ENCODE results near the gene TFRC. TPM values are rescaled to one million over a fixed set of nuclear protein-coding genes. Genes with fewer than 3 reads are reported as not detected.
A peak's percentile ranks its signal among the peaks of the same experiment; 100 is the strongest.

Gene TFRC
- total and polyA plus RNA-seq, 7 donors = 36.2 to 208 (median 64.9) TPM

DNA sequence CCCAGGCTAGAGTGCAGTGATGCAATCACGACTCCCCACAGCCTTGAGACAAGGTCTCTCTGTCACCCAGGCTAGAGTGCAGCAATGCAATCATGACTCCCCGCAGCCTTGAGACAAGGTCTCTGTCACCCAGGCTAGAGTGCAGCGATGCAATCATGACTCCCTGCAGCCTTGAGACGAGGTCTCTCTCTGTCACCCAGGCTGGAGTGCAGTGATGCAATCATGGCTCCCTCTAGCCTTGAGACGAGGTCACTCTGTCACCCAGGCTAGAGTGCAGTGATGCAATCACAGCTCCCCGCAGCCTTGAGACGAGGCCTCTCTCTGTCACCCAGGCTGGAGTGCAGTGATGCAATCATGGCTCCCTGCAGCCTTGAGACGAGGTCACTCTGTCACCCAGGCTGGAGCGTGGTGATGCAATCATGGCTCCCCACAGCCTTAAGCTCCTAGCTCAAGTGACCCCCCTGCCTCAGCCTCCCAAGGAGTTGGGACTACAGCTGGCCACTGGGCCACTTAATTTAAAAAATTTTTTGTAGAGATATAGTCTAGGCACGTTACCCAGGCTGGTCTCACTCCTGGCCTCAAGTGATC is 26.1 kb downstream of the TFRC start:
- Histone ChIP-seq H3K4me3 (no peak overlapping the region), H3K9me3 (no peaks in the 10 kb centered on the region), H3K27ac (no peak overlapping the region), H3K4me1 (no peaks in the 10 kb centered on the region), H3K36me3 (ENCODE audit: insufficient read depth in 1 of 2, low read depth in 1 of 2) (peaks cover 38 to 100% of the 10 kb centered on the region in 2 donors), H3K27me3 (ENCODE audit: insufficient read depth in 3 of 3, low read length in 2 of 3) (no peaks in the 10 kb centered on the region)
- WGBS, 3 donors = 68 to 80% (median 71%) methylated on average over 10 of the region's 10 CpGs
- ATAC-seq (peak; percentile 58 to 92 (median 87)), DNase-seq (peak; percentile 45 to 76)
- intact Hi-C loops (cut with DNase I) = no loop called here
- TF ChIP-seq, protein P1, sequence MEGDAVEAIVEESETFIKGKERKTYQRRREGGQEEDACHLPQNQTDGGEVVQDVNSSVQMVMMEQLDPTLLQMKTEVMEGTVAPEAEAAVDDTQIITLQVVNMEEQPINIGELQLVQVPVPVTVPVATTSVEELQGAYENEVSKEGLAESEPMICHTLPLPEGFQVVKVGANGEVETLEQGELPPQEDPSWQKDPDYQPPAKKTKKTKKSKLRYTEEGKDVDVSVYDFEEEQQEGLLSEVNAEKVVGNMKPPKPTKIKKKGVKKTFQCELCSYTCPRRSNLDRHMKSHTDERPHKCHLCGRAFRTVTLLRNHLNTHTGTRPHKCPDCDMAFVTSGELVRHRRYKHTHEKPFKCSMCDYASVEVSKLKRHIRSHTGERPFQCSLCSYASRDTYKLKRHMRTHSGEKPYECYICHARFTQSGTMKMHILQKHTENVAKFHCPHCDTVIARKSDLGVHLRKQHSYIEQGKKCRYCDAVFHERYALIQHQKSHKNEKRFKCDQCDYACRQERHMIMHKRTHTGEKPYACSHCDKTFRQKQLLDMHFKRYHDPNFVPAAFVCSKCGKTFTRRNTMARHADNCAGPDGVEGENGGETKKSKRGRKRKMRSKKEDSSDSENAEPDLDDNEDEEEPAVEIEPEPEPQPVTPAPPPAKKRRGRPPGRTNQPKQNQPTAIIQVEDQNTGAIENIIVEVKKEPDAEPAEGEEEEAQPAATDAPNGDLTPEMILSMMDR (IDR thresholded peaks at IDR 0.05) = no peak

DNA sequence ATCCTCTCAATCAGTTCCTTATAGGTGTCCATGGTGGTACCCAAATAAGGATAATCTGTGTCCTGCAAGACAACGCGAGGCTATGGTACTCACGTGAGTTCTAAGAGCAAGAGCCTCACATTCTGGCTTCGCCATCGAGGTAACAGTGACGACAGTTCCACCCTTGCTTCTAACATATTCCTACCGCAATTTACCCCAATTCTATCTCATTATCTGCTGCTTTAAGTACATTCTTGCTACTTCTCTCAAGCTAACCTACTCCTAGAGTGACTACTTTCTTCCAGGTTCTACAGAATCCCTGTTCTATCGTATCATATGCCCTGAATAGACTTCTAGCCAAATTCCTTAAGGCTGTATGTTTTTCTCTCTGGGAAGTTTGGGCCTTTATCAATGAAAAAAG is 26.6 kb downstream of the TFRC start:
- intact Hi-C loops (cut with DNase I) = no loop called here
- WGBS, 3 donors = 83 to 88% (median 85%) methylated on average over 8 of the region's 8 CpGs
- DNase-seq (no peak), ATAC-seq (no peak)
- H3K36me3 ChIP-seq (ENCODE audit: insufficient read depth in 1 of 2, low read depth in 1 of 2) = peaks cover 37 to 100% of the 10 kb centered on the region in 2 donors
- H3K27me3 ChIP-seq (ENCODE audit: insufficient read depth in 3 of 3, low read length in 2 of 3) = no peaks in the 10 kb centered on the region
- TF ChIP-seq, protein P1 (IDR thresholded peaks at IDR 0.05) = no peak
- H3K4me1 ChIP-seq = no peaks in the 10 kb centered on the region
- no peaks in the 10 kb centered on the region for H3K9me3 ChIP-seq
- H3K27ac ChIP-seq = no peak overlapping the region
- H3K4me3 ChIP-seq = no peak overlapping the region

DNA sequence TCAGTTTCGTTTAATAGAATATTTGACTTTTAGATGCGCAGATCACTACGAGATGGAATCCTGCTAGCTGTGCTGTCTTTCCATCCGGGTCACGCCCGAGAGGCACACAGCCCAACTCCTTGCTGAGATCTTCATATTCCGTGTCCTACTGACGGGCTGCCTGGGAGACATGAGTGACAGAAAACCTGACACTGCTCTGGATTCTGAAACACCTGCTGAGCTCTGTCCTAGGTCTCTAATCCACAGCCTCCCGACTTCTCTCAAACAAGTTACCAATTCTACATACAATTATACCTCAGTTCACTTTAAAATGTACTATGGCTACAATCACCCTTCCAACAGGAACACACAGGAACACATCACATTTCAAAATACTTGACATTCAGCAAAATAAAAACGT is 27.2 kb downstream of the TFRC start:
- Histone ChIP-seq H3K27ac (no peak overlapping the region), H3K4me3 (no peak overlapping the region), H3K27me3 (ENCODE audit: insufficient read depth in 3 of 3, low read length in 2 of 3) (no peaks in the 10 kb centered on the region), H3K4me1 (no peaks in the 10 kb centered on the region), H3K36me3 (ENCODE audit: insufficient read depth in 1 of 2, low read depth in 1 of 2) (peaks cover 34 to 100% of the 10 kb centered on the region in 2 donors), H3K9me3 (no peaks in the 10 kb centered on the region)
- TF ChIP-seq, protein P1 (IDR thresholded peaks at IDR 0.05) = no peak
- intact Hi-C loops (cut with DNase I) = no loop called here
- 60 to 93% (median 79%) methylated on average over 10 of the region's 10 CpGs for WGBS, 3 donors
- ATAC-seq (peak in 1 of 4 donors; percentile 33), DNase-seq (no peak)

DNA sequence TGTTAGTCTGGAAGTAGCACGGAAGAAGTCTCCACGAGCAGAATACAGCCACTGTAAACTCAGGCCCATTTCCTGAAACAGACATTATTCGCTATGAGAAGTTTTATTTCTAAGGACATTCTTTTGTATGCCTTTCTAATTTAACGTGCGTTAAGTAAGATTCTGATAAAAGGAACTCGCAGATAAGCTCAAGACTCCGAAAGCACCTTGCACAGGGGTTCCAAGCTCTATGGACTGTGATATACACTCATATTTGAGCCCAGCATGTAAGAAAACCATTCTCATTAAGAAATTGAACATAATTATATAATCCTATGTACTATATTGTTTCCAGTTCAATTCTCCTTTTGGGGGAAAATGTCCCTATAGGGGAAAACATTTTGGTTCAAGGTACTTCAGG is 28.4 kb downstream of the TFRC start:
- DNase-seq = no peak
- Histone ChIP-seq H3K4me3 (no peak overlapping the region), H3K27me3 (ENCODE audit: insufficient read depth in 3 of 3, low read length in 2 of 3) (no peaks in the 10 kb centered on the region), H3K4me1 (no peaks in the 10 kb centered on the region), H3K27ac (no peak overlapping the region), H3K9me3 (no peaks in the 10 kb centered on the region), H3K36me3 (ENCODE audit: insufficient read depth in 1 of 2, low read depth in 1 of 2) (peaks cover 33 to 100% of the 10 kb centered on the region in 2 donors)
- no peak for ATAC-seq
- intact Hi-C loops (cut with DNase I) = no loop called here
- TF ChIP-seq, protein P1 (IDR thresholded peaks at IDR 0.05) = no peak
- WGBS, 3 donors = 92 to 98% (median 94%) methylated on average over 7 of the region's 7 CpGs

All from psoas muscle (tissue), 8 donors.